ENCODE results near the gene RTP5. TPM values are rescaled to one million over a fixed set of nuclear protein-coding genes. Genes with fewer than 3 reads are reported as not detected.
"Not testable (repeated sequence)": the region's sequence is repeated elsewhere in the genome, so short reads cannot be mapped to it uniquely, and the experiment has no call there.

The RTP5 gene
- total and polyA plus RNA-seq, 8 donors: 0.10 TPM; not detected in 7

GRCh38 chr2:241904791-241905710 is 35.5 kb downstream of the RTP5 start:
- H3K4me1 ChIP-seq: no peaks in the 10 kb centered on the region
- TF ChIP-seq, protein P1, sequence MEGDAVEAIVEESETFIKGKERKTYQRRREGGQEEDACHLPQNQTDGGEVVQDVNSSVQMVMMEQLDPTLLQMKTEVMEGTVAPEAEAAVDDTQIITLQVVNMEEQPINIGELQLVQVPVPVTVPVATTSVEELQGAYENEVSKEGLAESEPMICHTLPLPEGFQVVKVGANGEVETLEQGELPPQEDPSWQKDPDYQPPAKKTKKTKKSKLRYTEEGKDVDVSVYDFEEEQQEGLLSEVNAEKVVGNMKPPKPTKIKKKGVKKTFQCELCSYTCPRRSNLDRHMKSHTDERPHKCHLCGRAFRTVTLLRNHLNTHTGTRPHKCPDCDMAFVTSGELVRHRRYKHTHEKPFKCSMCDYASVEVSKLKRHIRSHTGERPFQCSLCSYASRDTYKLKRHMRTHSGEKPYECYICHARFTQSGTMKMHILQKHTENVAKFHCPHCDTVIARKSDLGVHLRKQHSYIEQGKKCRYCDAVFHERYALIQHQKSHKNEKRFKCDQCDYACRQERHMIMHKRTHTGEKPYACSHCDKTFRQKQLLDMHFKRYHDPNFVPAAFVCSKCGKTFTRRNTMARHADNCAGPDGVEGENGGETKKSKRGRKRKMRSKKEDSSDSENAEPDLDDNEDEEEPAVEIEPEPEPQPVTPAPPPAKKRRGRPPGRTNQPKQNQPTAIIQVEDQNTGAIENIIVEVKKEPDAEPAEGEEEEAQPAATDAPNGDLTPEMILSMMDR (IDR thresholded peaks at IDR 0.05): no peak
- peaks cover 0 to 7% of the 10 kb centered on the region in 2 donors for H3K27me3 ChIP-seq
- H3K27ac ChIP-seq: no peak overlapping the region
- H3K36me3 ChIP-seq: no peaks in the 10 kb centered on the region
- ATAC-seq: no peak
- intact Hi-C loops (cut with DNase I): no loop called here
- DNase-seq: peak in 1 of 4 donors; percentile 54
- no peaks in the 10 kb centered on the region for H3K9me3 ChIP-seq
- no peak overlapping the region for H3K4me3 ChIP-seq

- Histone ChIP-seq H3K9me3 (no peaks in the 10 kb centered on the region), H3K4me1 (no peaks in the 10 kb centered on the region), H3K4me3 (no peak overlapping the region), H3K27ac (no peak overlapping the region), H3K36me3 (no peaks in the 10 kb centered on the region), H3K27me3 (peaks cover 0 to 7% of the 10 kb centered on the region in 2 donors)
- DNase-seq: peak in 1 of 4 donors; percentile 60
- intact Hi-C loops (cut with DNase I): no loop called here
- TF ChIP-seq, protein P1 (IDR thresholded peaks at IDR 0.05): no peak
- no peak for ATAC-seq
These were observed 36.3 kb downstream of the RTP5 start for GRCh38 chr2:241905716-241906377.

- H3K27ac ChIP-seq; H3K4me3 ChIP-seq; H3K9me3 ChIP-seq; H3K4me1 ChIP-seq; DNase-seq; intact Hi-C loops (cut with DNase I); H3K36me3 ChIP-seq; H3K27me3 ChIP-seq; ATAC-seq: not testable (repeated sequence)
These were observed 36.8 kb downstream of the RTP5 start for GRCh38 chr2:241906378-241906770.

- no peak overlapping the region for H3K27ac ChIP-seq
- peaks cover 0 to 7% of the 10 kb centered on the region in 2 donors for H3K27me3 ChIP-seq
- TF ChIP-seq, protein P1 (IDR thresholded peaks at IDR 0.05): no peak
- intact Hi-C loops (cut with DNase I): no loop called here
- no peak for DNase-seq
- ATAC-seq: no peak
- H3K4me3 ChIP-seq: no peak overlapping the region
- H3K36me3 ChIP-seq: no peaks in the 10 kb centered on the region
- no peaks in the 10 kb centered on the region for H3K4me1 ChIP-seq
- H3K9me3 ChIP-seq: no peaks in the 10 kb centered on the region
These were observed 37.5 kb downstream of the RTP5 start for GRCh38 chr2:241906826-241907570.

DNA sequence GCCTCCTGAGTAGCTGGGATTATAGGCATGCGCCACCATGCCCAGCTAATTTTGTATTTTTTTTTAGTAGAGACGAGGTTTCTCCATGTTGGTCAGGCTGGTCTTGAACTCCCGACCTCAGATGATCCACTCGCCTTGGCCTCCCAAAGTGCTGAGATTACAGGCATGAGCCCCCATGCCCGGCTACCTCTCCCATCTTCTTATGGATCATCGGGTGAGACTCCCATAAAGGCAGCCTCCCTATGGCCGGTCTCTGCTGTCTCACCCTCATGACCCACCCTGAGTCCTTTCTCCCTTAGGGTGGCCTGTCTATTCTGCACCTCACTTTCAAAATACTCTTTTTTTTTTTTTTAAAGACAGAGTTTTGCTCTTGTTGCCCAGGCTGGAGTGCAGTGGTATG is 38.3 kb downstream of the RTP5 start:
- intact Hi-C loops (cut with DNase I); H3K4me3 ChIP-seq; ATAC-seq; DNase-seq; H3K36me3 ChIP-seq; H3K4me1 ChIP-seq; H3K9me3 ChIP-seq; H3K27me3 ChIP-seq; H3K27ac ChIP-seq: not testable (repeated sequence)

All from left lung (tissue), 10 donors.